H1 (cell line): Measurements from ENCODE around the gene ERC1. TPM values are rescaled to one million over a fixed set of nuclear protein-coding genes. Genes with fewer than 3 reads are reported as not detected.

ENCODE experiments used
- CTCF ChIA-PET: fragments of 300-600 bp; sonication (Branson Sonifier 250); formaldehyde crosslinking; loops from one replicate; lab custom pipeline; 2021; ENCODE audit not compliant: partially characterized antibody; lab: Charles Lee
- POLR2A ChIA-PET: fragments of 300-600 bp; sonication (Branson Sonifier 250); formaldehyde crosslinking; loops from one replicate; lab custom pipeline; 2021; ENCODE audit warnings: inconsistent platforms; ENCODE audit not compliant: partially characterized antibody; lab: Charles Lee
- DNase-seq, 2 experiments: peaks; one replicate each; pipeline versions ENCODE4 v3.0.0 to v3.0.0-alpha.2; 2010 to 2022; ENCODE audit warnings: low spot score in 2 of 2, low read depth in 1 of 2, mixed read lengths in 1 of 2
- FAIRE-seq: peaks from 2 replicates; lab custom pipeline; 2011; peaks lifted over from hg19 to GRCh38; lab: Jason Lieb, UNC
- H2AFZ ChIP-seq: 2 replicates; pipeline ENCODE4 v1.8.1; 2012; ENCODE audit warnings: low read length, inconsistent platforms
- H2AK5ac ChIP-seq: 2 replicates; pipeline ENCODE4 v1.6.1; 2013; ENCODE audit warnings: low read depth, low read length
- H2BK120ac ChIP-seq: replicated peaks from 2 replicates; pipeline ENCODE3; 2013; ENCODE audit warnings: low read depth, low read length, inconsistent platforms
- H2BK12ac ChIP-seq: 2 replicates; pipeline ENCODE4 v1.6.1; 2013; ENCODE audit warnings: low read depth, low read length
- H2BK15ac ChIP-seq: 2 replicates; pipeline ENCODE4 v1.6.1; 2013; ENCODE audit warnings: low read length
- H2BK20ac ChIP-seq: 2 replicates; pipeline ENCODE4 v1.6.1; 2013; ENCODE audit warnings: low read length
- H2BK5ac ChIP-seq: 2 replicates; pipeline ENCODE4 v1.6.1; 2013; ENCODE audit warnings: low read depth, low read length
- H3K14ac ChIP-seq: 2 replicates; pipeline ENCODE4 v1.6.1; 2013; ENCODE audit warnings: inconsistent platforms; ENCODE audit not compliant: insufficient read length
- H3K18ac ChIP-seq: 2 replicates; pipeline ENCODE4 v1.6.1; 2013; ENCODE audit warnings: low read length; ENCODE audit errors: extremely low read depth
- H3K23ac ChIP-seq: 2 replicates; pipeline ENCODE4 v1.6.1; 2013; ENCODE audit warnings: inconsistent platforms; ENCODE audit not compliant: insufficient read length
- H3K23me2 ChIP-seq: 2 replicates; pipeline ENCODE4 v1.6.1; 2013; ENCODE audit warnings: low read depth, low read length
- H3K27ac ChIP-seq: 2 replicates; pipeline ENCODE4 v1.6.1; 2011; ENCODE audit warnings: low read depth, low read length, inconsistent platforms
- H3K27me3 ChIP-seq, 4 experiments: replicated peaks in 1 of 4; 1 replicate in 1 of 4; 2 replicates in 3 of 4; pipeline versions ENCODE4 v1.6.1 to v1.8.1; 2011 to 2013; ENCODE audit warnings: low read length in 3 of 4, mild to moderate bottlenecking in 3 of 4, inconsistent platforms in 2 of 4, mixed read lengths in 2 of 4, moderate library complexity in 1 of 4; ENCODE audit not compliant: control insufficient read depth in 3 of 4, insufficient read depth in 3 of 4; ENCODE audit errors: extremely low read depth in 1 of 4
- H3K36me3 ChIP-seq, 4 experiments: 2 replicates each; pipeline versions ENCODE4 v1.6.1 to v1.8.1; 2011 to 2013; ENCODE audit warnings: mild to moderate bottlenecking in 4 of 4, low read length in 3 of 4, moderate library complexity in 2 of 4, control low read depth in 1 of 4, inconsistent platforms in 1 of 4; ENCODE audit not compliant: insufficient read depth in 4 of 4, control insufficient read depth in 2 of 4
- H3K4ac ChIP-seq: replicated peaks from 2 replicates; pipeline ENCODE3; 2013; ENCODE audit warnings: low read length, low read depth, mixed read lengths, inconsistent platforms; ENCODE audit not compliant: insufficient read length
- H3K4me1 ChIP-seq, 4 experiments: replicated peaks in 1 of 4; 1 replicate in 1 of 4; 2 replicates in 3 of 4; pipeline versions ENCODE4 v1.6.1 to v1.8.1; 2011 to 2013; ENCODE audit warnings: low read length in 3 of 4, inconsistent platforms in 2 of 4, mixed read lengths in 1 of 4; ENCODE audit not compliant: insufficient read depth in 4 of 4, control insufficient read depth in 3 of 4
- H3K4me2 ChIP-seq, 2 experiments: 2 replicates each; pipeline versions ENCODE4 v1.6.1 to v1.8.1; 2011 to 2013; ENCODE audit warnings: low read depth in 2 of 2, low read length in 2 of 2, control low read depth in 1 of 2, inconsistent platforms in 1 of 2, mild to moderate bottlenecking in 1 of 2; ENCODE audit not compliant: insufficient read depth in 1 of 2
- H3K4me3 ChIP-seq, 4 experiments: fragments of 200-600, 300-600 bp in 1 of 4; sonication (generic), shearing (Covaris generic), sonication (Bioruptor Twin) in 1 of 4; 2 replicates each; pipeline versions ENCODE4 v1.5.1 to v1.8.1; 2011 to 2016; ENCODE audit warnings: low read length in 4 of 4, low read depth in 3 of 4, control low read depth in 2 of 4, inconsistent platforms in 2 of 4, mild to moderate bottlenecking in 2 of 4, mixed read lengths in 1 of 4, moderate library complexity in 1 of 4; ENCODE audit not compliant: insufficient read depth in 2 of 4; ENCODE audit errors: extremely low read depth in 1 of 4
- H3K56ac ChIP-seq: replicated peaks from 2 replicates; pipeline ENCODE3; 2013; ENCODE audit warnings: low read depth, mild to moderate bottlenecking, mixed read lengths, low read length, inconsistent platforms; ENCODE audit not compliant: insufficient read length
- H3K79me1 ChIP-seq: 2 replicates; pipeline ENCODE4 v1.6.1; 2013; ENCODE audit warnings: low read depth, low read length, control low read depth
- H3K79me2 ChIP-seq, 2 experiments: 2 replicates each; pipeline versions ENCODE4 v1.6.1 to v1.8.1; 2012 to 2013; ENCODE audit warnings: low read length in 2 of 2, mild to moderate bottlenecking in 2 of 2, inconsistent platforms in 1 of 2; ENCODE audit not compliant: insufficient read depth in 2 of 2, control insufficient read depth in 1 of 2
- H3K9ac ChIP-seq, 4 experiments: replicated peaks in 1 of 4; 1 replicate in 1 of 4; 2 replicates in 3 of 4; pipeline versions ENCODE4 v1.6.1 to v1.8.1; 2011 to 2013; ENCODE audit warnings: low read depth in 3 of 4, low read length in 3 of 4, control low read depth in 2 of 4, mild to moderate bottlenecking in 2 of 4, moderate library complexity in 2 of 4, inconsistent platforms in 1 of 4; ENCODE audit errors: extremely low read depth in 1 of 4
- H3K9me3 ChIP-seq, 2 experiments: 2 replicates each; pipeline versions ENCODE4 v1.6.1 to v1.8.1; 2012 to 2013; ENCODE audit warnings: mild to moderate bottlenecking in 2 of 2, moderate library complexity in 2 of 2, control low read depth in 1 of 2, inconsistent platforms in 1 of 2, low read depth in 1 of 2, low read length in 1 of 2, mixed read lengths in 1 of 2; ENCODE audit not compliant: insufficient read depth in 2 of 2
- H4K20me1 ChIP-seq, 2 experiments: replicated peaks in 1 of 2; 2 replicates each; pipeline versions ENCODE3 to v1.8.1; 2011 to 2013; ENCODE audit warnings: inconsistent platforms in 2 of 2, low read length in 2 of 2, mild to moderate bottlenecking in 1 of 2; ENCODE audit not compliant: insufficient read depth in 2 of 2, control insufficient read depth in 1 of 2
- H4K5ac ChIP-seq: 2 replicates; pipeline ENCODE4 v1.6.1; 2013; ENCODE audit warnings: low read length, low read depth, mixed read lengths, inconsistent platforms; ENCODE audit not compliant: insufficient read length
- H4K8ac ChIP-seq: 2 replicates; pipeline ENCODE4 v1.8.0; 2013; ENCODE audit warnings: mild to moderate bottlenecking, moderate library complexity, low read length, inconsistent platforms; ENCODE audit not compliant: insufficient read depth; ENCODE audit errors: extremely low read depth
- H4K91ac ChIP-seq: replicated peaks from 2 replicates; pipeline ENCODE3; 2013; ENCODE audit warnings: low read length, mixed read lengths, inconsistent platforms; ENCODE audit not compliant: insufficient read length
- FOSL1 ChIP-seq: IDR thresholded peaks from 2 replicates; pipeline ENCODE4 v1.6.1; 2011; ENCODE audit warnings: mild to moderate bottlenecking, low read depth, low read length, moderate library complexity; ENCODE audit not compliant: insufficient read depth
- SAP30 ChIP-seq: fragments of 300-600 bp; sonication (generic); IDR thresholded peaks from 2 replicates; pipeline ENCODE4 v1.7.1; 2012; ENCODE audit warnings: low read length, moderate library complexity, mild to moderate bottlenecking, inconsistent platforms; ENCODE audit not compliant: insufficient read depth, insufficient replicate concordance
- SRF ChIP-seq: IDR thresholded peaks from 2 replicates; pipeline ENCODE4 v1.6.1; 2011; ENCODE audit warnings: mild to moderate bottlenecking, low read depth, low read length, moderate library complexity
- SUZ12 ChIP-seq: fragments of 200-600 bp; sonication (generic); IDR thresholded peaks from 2 replicates; pipeline ENCODE4 v1.6.1; 2012; ENCODE audit warnings: mild to moderate bottlenecking, inconsistent platforms, low read length, moderate library complexity, mixed read lengths
- WGBS, 2 experiments: shearing (Covaris generic) in 1 of 2; methylation state at CpG; one replicate each; pipeline versions ENCODE4 v1.1.6 to v1.1.7; 2013 to 2015; ENCODE audit warnings: low lambda C conversion rate in 2 of 2, mixed read lengths in 2 of 2, inconsistent platforms in 1 of 2, low coverage in 1 of 2, missing lambda C conversion rate in 1 of 2; ENCODE audit not compliant: insufficient replicate concordance in 2 of 2, insufficient coverage in 1 of 2, insufficient read length in 1 of 2; ENCODE audit errors: extremely low coverage in 1 of 2, missing lambda C conversion rate in 1 of 2; 5-methylcytosine and 5-hydroxymethylcytosine counted together
- polyA plus RNA-seq, 7 experiments: library from polyadenylated mRNA; depleted of rRNA in 3 of 7; stranded (reverse) in 5 of 7; unstranded in 2 of 7; fragments of >200 nt in 5 of 7; fragments of 200-250 nt in 2 of 7; gene quantifications; 1 replicate in 5 of 7; 2 replicates in 1 of 7; 4 replicates in 1 of 7; pipeline versions ENCODE4 v1.2.1 to v1.2.3, GENCODE V29; 2011 to 2013; ENCODE audit warnings: missing spikeins in 2 of 7, mixed read lengths in 2 of 7
- total RNA-seq: library from RNA; stranded (reverse); fragmentation: NEBNext Ultra II Directional; extraction: Animal tissue kit (Norgen Biotek cat#: 25700); gene quantifications from 2 replicates; pipeline ENCODE4 v1.2.1, GENCODE V29; 2021

Gene ERC1
- total and polyA plus RNA-seq, 2 of the 8 experiments (the other 6 are each of a cell fraction or from before 2014, with no cell fraction given): 7.8 to 45.7 TPM

- Histone ChIP-seq H4K91ac (no peak overlapping the region), H3K56ac (no peak overlapping the region), H2BK20ac (no peak overlapping the region), H3K4ac (no peak overlapping the region), H3K4me2 (no peak overlapping the region), H4K20me1 (no peaks in the 10 kb centered on the region), H3K36me3 (no peaks in the 10 kb centered on the region), H3K4me1 (no peaks in the 10 kb centered on the region), H2AK5ac (no peak overlapping the region), H3K27ac (no peak overlapping the region), H3K18ac (no peak overlapping the region), H3K79me1 (no peaks in the 10 kb centered on the region), H4K5ac (no peak overlapping the region), H3K14ac (no peak overlapping the region), H2BK15ac (no peak overlapping the region), H2AFZ (no peak overlapping the region), H3K23ac (no peak overlapping the region), H2BK12ac (no peak overlapping the region), H3K4me3 (no peak overlapping the region), H3K23me2 (no peaks in the 10 kb centered on the region), H4K8ac (no peak overlapping the region), H3K9ac (no peak overlapping the region), H3K79me2 (no peaks in the 10 kb centered on the region), H2BK5ac (no peak overlapping the region), H3K27me3 (no peaks in the 10 kb centered on the region), H2BK120ac (no peak overlapping the region), H3K9me3 (no peaks in the 10 kb centered on the region)
- no peak for TF ChIP-seq SAP30
- TF ChIP-seq FOSL1: no peak
- no peak for TF ChIP-seq SUZ12
- no peak for TF ChIP-seq SRF
- DNase-seq: no peak
- WGBS, 2 experiments: 100% methylated on average over 3 of the region's 3 CpGs; no CpG with 5 or more reads in 1 of the 2 experiments
- ChIA-PET POLR2A (no interaction called here), CTCF (interaction anchor here (0.6 to 1.6 kb wide), 3 partner anchors 52 to 269 kb away, joined by 3 to 5 read pairs (median 3); no protein-coding TSS in a partner anchor)
- FAIRE-seq: no peak
These were observed 410.9 kb downstream of the ERC1 start for GRCh38 chr12:1401891-1402290.
